K562 (cell line): ENCODE data around the gene CREB3L2. TPM values are rescaled to one million over a fixed set of nuclear protein-coding genes. Genes with fewer than 3 reads are reported as not detected.
A peak's percentile ranks its signal among the peaks of the same experiment; 100 is the strongest.

Source experiments
- LARP7 ChIP-seq: fragments of 450-650 bp; IDR thresholded peaks from 2 replicates; pipeline ENCODE4 v1.6.1; 2016
- TCF3 ChIP-seq: sonication (generic); formaldehyde crosslinking; IDR thresholded peaks from 2 replicates; pipeline ENCODE4 v1.4.0; 2020; ENCODE audit warnings: mild to moderate bottlenecking, missing genetic modification reagents
- ZC3H11A ChIP-seq: IDR thresholded peaks from 2 replicates; pipeline ENCODE4 v1.6.1; 2012; ENCODE audit warnings: low read depth, low read length, improper control_type of control experiment
- polyA plus RNA-seq, 8 experiments: library from polyadenylated mRNA; depleted of rRNA in 4 of 8; stranded (reverse) in 5 of 8; unstranded in 3 of 8; fragments of >200 nt; fragmentation: Nextera tagmentation in 2 of 8; fragmentation: Illumina TruSeq in 1 of 8; extraction: Ambion mirVana in 2 of 8; extraction: Trizol in 1 of 8; gene quantifications; 2 replicates each; pipeline versions ENCODE4 v1.2.1 to v1.2.3, GENCODE V29; 2011 to 2014; ENCODE audit warnings: inconsistent platforms in 1 of 8, missing spikeins in 1 of 8
- total RNA-seq, 7 experiments: library from RNA; depleted of rRNA in 6 of 7; stranded (reverse); fragments of >200 nt in 6 of 7; fragmentation: Illumina TruSeq in 2 of 7; extraction: Trizol in 2 of 7; gene quantifications; 2 replicates each; pipeline versions ENCODE4 v1.2.1 to v1.2.3, GENCODE V29; 2011 to 2021; ENCODE audit warnings: low replicate concordance in 1 of 7
- TF ChIP-seq, protein P1 (sequence below), 2 experiments: fragments of 450-650 bp in 1 of 2; sonication (generic) in 1 of 2; formaldehyde crosslinking in 1 of 2; IDR thresholded peaks; 2 replicates each; pipeline versions ENCODE4 v1.7.1 to v1.9.0; 2016 to 2022; ENCODE audit warnings: inconsistent platforms in 1 of 2, mild to moderate bottlenecking in 1 of 2, missing genetic modification reagents in 1 of 2
- TF ChIP-seq, protein P2 (sequence below): fragments of 250-450 bp; sonication (Bioruptor Pico); IDR thresholded peaks from 2 replicates; pipeline ENCODE4 v1.5.0; 2020; ENCODE audit warnings: mild to moderate bottlenecking, borderline replicate concordance
- TF ChIP-seq, protein P3 (sequence below): fragments of 450-650 bp; IDR thresholded peaks from 2 replicates; pipeline ENCODE4 v1.6.1; 2016; ENCODE audit warnings: borderline replicate concordance
- TF ChIP-seq, protein P4 (sequence below): sonication (generic); formaldehyde crosslinking; IDR thresholded peaks from 2 replicates; pipeline ENCODE4 v1.8.0; 2022; ENCODE audit warnings: mild to moderate bottlenecking, missing genetic modification reagents

CREB3L2 gene
- total and polyA plus RNA-seq, 9 of the 15 experiments (the other 6 are each of a cell fraction or from before 2014, with no cell fraction given): 7.1 to 45.6 (median 15.8) TPM

DNA sequence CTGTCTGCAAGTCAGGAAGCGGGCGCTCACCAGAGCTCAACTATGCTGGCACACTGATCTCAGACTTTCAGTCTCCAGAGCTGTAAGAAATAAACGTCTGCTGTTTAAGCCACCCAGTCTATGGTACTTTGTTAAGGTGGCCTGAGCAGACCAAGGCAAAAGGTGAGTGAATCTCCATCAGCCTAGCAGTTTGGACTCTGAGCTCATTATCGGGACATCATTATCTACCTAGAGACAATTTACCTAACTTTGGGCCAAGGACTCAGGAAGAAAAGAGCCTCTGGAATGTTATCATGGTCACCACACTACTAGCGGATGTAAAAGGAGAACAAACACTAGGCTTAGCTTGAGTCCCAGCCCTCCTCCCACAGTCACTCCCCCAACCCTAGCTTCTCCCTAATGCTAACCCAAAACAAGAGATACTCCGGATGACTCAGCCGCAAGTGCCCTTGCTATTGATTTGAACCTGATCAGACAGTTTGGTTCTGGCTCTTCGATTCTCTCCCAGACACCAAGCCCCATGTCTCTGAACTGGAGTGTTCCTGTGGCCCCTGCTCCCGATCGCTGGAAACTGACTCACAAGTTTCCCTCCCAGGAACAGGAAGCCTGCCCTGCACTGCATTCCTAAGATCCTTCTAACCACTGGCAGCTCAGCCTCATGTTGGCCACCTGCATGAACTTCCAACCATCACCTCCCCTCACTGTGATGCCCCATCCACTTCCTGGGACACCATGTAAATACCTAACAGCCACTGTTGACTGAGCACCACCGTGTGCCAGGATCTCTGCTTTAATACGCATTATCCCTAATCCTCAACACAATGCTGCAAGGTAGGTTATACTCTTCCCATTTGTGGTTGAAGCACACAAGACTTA is 34.5 kb downstream of the CREB3L2 start (continued):
- TF ChIP-seq, protein P1, sequence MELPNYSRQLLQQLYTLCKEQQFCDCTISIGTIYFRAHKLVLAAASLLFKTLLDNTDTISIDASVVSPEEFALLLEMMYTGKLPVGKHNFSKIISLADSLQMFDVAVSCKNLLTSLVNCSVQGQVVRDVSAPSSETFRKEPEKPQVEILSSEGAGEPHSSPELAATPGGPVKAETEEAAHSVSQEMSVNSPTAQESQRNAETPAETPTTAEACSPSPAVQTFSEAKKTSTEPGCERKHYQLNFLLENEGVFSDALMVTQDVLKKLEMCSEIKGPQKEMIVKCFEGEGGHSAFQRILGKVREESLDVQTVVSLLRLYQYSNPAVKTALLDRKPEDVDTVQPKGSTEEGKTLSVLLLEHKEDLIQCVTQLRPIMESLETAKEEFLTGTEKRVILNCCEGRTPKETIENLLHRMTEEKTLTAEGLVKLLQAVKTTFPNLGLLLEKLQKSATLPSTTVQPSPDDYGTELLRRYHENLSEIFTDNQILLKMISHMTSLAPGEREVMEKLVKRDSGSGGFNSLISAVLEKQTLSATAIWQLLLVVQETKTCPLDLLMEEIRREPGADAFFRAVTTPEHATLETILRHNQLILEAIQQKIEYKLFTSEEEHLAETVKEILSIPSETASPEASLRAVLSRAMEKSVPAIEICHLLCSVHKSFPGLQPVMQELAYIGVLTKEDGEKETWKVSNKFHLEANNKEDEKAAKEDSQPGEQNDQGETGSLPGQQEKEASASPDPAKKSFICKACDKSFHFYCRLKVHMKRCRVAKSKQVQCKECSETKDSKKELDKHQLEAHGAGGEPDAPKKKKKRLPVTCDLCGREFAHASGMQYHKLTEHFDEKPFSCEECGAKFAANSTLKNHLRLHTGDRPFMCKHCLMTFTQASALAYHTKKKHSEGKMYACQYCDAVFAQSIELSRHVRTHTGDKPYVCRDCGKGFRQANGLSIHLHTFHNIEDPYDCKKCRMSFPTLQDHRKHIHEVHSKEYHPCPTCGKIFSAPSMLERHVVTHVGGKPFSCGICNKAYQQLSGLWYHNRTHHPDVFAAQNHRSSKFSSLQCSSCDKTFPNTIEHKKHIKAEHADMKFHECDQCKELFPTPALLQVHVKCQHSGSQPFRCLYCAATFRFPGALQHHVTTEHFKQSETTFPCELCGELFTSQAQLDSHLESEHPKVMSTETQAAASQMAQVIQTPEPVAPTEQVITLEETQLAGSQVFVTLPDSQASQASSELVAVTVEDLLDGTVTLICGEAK (IDR thresholded peaks at IDR 0.05): 0 out of 2 replicates have a peak, but pooled peaks have one; percentile 7
- TF ChIP-seq, protein P1 (CRISPR knock-in tag; IDR thresholded peaks at IDR 0.05): no peak
- TF ChIP-seq TCF3 (CRISPR knock-in tag): peak; percentile 84
- no peak for TF ChIP-seq LARP7
- TF ChIP-seq, protein P2, sequence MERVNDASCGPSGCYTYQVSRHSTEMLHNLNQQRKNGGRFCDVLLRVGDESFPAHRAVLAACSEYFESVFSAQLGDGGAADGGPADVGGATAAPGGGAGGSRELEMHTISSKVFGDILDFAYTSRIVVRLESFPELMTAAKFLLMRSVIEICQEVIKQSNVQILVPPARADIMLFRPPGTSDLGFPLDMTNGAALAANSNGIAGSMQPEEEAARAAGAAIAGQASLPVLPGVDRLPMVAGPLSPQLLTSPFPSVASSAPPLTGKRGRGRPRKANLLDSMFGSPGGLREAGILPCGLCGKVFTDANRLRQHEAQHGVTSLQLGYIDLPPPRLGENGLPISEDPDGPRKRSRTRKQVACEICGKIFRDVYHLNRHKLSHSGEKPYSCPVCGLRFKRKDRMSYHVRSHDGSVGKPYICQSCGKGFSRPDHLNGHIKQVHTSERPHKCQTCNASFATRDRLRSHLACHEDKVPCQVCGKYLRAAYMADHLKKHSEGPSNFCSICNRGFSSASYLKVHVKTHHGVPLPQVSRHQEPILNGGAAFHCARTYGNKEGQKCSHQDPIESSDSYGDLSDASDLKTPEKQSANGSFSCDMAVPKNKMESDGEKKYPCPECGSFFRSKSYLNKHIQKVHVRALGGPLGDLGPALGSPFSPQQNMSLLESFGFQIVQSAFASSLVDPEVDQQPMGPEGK: 0 out of 2 replicates have a peak, but pooled peaks have one; percentile 11
- TF ChIP-seq, protein P3, sequence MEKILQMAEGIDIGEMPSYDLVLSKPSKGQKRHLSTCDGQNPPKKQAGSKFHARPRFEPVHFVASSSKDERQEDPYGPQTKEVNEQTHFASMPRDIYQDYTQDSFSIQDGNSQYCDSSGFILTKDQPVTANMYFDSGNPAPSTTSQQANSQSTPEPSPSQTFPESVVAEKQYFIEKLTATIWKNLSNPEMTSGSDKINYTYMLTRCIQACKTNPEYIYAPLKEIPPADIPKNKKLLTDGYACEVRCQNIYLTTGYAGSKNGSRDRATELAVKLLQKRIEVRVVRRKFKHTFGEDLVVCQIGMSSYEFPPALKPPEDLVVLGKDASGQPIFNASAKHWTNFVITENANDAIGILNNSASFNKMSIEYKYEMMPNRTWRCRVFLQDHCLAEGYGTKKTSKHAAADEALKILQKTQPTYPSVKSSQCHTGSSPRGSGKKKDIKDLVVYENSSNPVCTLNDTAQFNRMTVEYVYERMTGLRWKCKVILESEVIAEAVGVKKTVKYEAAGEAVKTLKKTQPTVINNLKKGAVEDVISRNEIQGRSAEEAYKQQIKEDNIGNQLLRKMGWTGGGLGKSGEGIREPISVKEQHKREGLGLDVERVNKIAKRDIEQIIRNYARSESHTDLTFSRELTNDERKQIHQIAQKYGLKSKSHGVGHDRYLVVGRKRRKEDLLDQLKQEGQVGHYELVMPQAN: no peak
- no peak for TF ChIP-seq ZC3H11A
- TF ChIP-seq, protein P4, sequence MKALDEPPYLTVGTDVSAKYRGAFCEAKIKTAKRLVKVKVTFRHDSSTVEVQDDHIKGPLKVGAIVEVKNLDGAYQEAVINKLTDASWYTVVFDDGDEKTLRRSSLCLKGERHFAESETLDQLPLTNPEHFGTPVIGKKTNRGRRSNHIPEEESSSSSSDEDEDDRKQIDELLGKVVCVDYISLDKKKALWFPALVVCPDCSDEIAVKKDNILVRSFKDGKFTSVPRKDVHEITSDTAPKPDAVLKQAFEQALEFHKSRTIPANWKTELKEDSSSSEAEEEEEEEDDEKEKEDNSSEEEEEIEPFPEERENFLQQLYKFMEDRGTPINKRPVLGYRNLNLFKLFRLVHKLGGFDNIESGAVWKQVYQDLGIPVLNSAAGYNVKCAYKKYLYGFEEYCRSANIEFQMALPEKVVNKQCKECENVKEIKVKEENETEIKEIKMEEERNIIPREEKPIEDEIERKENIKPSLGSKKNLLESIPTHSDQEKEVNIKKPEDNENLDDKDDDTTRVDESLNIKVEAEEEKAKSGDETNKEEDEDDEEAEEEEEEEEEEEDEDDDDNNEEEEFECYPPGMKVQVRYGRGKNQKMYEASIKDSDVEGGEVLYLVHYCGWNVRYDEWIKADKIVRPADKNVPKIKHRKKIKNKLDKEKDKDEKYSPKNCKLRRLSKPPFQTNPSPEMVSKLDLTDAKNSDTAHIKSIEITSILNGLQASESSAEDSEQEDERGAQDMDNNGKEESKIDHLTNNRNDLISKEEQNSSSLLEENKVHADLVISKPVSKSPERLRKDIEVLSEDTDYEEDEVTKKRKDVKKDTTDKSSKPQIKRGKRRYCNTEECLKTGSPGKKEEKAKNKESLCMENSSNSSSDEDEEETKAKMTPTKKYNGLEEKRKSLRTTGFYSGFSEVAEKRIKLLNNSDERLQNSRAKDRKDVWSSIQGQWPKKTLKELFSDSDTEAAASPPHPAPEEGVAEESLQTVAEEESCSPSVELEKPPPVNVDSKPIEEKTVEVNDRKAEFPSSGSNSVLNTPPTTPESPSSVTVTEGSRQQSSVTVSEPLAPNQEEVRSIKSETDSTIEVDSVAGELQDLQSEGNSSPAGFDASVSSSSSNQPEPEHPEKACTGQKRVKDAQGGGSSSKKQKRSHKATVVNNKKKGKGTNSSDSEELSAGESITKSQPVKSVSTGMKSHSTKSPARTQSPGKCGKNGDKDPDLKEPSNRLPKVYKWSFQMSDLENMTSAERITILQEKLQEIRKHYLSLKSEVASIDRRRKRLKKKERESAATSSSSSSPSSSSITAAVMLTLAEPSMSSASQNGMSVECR: peak; percentile 15; the same call in 1 of the 2 replicates
